GM21786 (cell line): ENCODE results near the gene LETMD1.
"Not testable (repeated sequence)": the region's sequence is repeated elsewhere in the genome, so short reads cannot be mapped to it uniquely, and the experiment has no call there.

Experiments
- ATAC-seq: cut with Tn5 transposase; IDR thresholded peaks from one replicate; pipeline ENCODE4 v1.9.1; 2021; ENCODE audit not compliant: unreplicated experiment

The LETMD1 gene

GRCh38 chr12:51047655-51048540 is at the start of gene LETMD1:
Gene LETMD1, plus strand, starts transcription at chr12:51048327. Its CDS starts 30 bp downstream, at chr12:51048357.
- peak; percentile 95 for ATAC-seq

- ATAC-seq, result no peak
Observed at GRCh38 chr12:50999093-50999492, 49.0 kb upstream of the LETMD1 start.

- ATAC-seq, result no peak
Observed at GRCh38 chr12:51000245-51000644, 47.9 kb upstream of the LETMD1 start.

- ATAC-seq, result no peak
Observed at GRCh38 chr12:51001799-51002198, 46.3 kb upstream of the LETMD1 start.

GRCh38 chr12:51004504-51004903 is 43.6 kb upstream of the LETMD1 start:
- ATAC-seq, result no peak

GRCh38 chr12:51005030-51005429 is 43.1 kb upstream of the LETMD1 start:
- ATAC-seq, result no peak

- no peak for ATAC-seq
Observed at GRCh38 chr12:51005671-51006070, 42.5 kb upstream of the LETMD1 start.

GRCh38 chr12:51008329-51009055 is 39.6 kb upstream of the LETMD1 start:
- no peak for ATAC-seq

- no peak for ATAC-seq
Observed at GRCh38 chr12:51009056-51009440, 39.1 kb upstream of the LETMD1 start.

GRCh38 chr12:51011955-51012354 is 36.2 kb upstream of the LETMD1 start:
- no peak for ATAC-seq

- ATAC-seq, result no peak
Observed at GRCh38 chr12:51012570-51013236, 35.4 kb upstream of the LETMD1 start.

GRCh38 chr12:51013441-51013840 is 34.7 kb upstream of the LETMD1 start:
- no peak for ATAC-seq

GRCh38 chr12:51014467-51014866 is 33.7 kb upstream of the LETMD1 start:
- ATAC-seq, result not testable (repeated sequence)

- ATAC-seq, result no peak
Observed at GRCh38 chr12:51017452-51017851, 30.7 kb upstream of the LETMD1 start.

- ATAC-seq, result no peak
Observed at GRCh38 chr12:51018956-51019355, 29.2 kb upstream of the LETMD1 start.

- no peak for ATAC-seq
Observed at GRCh38 chr12:51019927-51020326, 28.2 kb upstream of the LETMD1 start.

- ATAC-seq, result no peak
Observed at GRCh38 chr12:51020448-51021182, 27.5 kb upstream of the LETMD1 start.

GRCh38 chr12:51021694-51022093 is 26.4 kb upstream of the LETMD1 start:
- no peak for ATAC-seq

- ATAC-seq, result no peak
Observed at GRCh38 chr12:51023625-51024382, 24.3 kb upstream of the LETMD1 start.

- no peak for ATAC-seq
Observed at GRCh38 chr12:51025338-51025835, 22.7 kb upstream of the LETMD1 start.
